IMR-90 (cell line): ENCODE measurements around the gene CASK. TPM values are rescaled to one million over a fixed set of nuclear protein-coding genes. Genes with fewer than 3 reads are reported as not detected.

Experiments
- ATAC-seq: fragments of 200-7000 bp; cut with Tn5 transposase; 2 replicates; pipeline ENCODE4 v1.9.1; 2020; ENCODE audit warnings: low read depth, mild to moderate bottlenecking, moderate library complexity
- BruUV-seq: library from RNA; stranded (reverse); fragments of 400-500 nt; replicated peaks from 2 replicates; lab custom pipeline; 2021; lab: Mats Ljungman, UMichigan
- CTCF ChIA-PET: fragments of 300-600 bp; formaldehyde crosslinking; extraction: SDS; loops from one replicate; lab custom pipeline; 2021; ENCODE audit warnings: antibody characterized with exemption; lab: Yijun Ruan, JAX
- POLR2A ChIA-PET: fragments of 300-600 bp; sonication (Branson Sonifier 250); formaldehyde crosslinking; loops from one replicate; lab custom pipeline; 2022; ENCODE audit warnings: antibody characterized with exemption; ENCODE audit not compliant: unreplicated experiment; lab: Charles Lee
- DNase-seq: peaks from one replicate; pipeline ENCODE4 v3.0.0; 2013
- H2AFZ ChIP-seq: replicated peaks from 2 replicates; pipeline ENCODE3; 2013; ENCODE audit warnings: low read length, mild to moderate bottlenecking; ENCODE audit not compliant: poor library complexity
- H2AK5ac ChIP-seq: 2 replicates; pipeline ENCODE4 v1.6.1; 2013; ENCODE audit warnings: low read depth, low read length, inconsistent platforms
- H2AK9ac ChIP-seq: replicated peaks from 2 replicates; pipeline ENCODE3; 2013; ENCODE audit warnings: mild to moderate bottlenecking, low read depth, low read length, moderate library complexity; ENCODE audit not compliant: poor library complexity
- H2BK120ac ChIP-seq: 2 replicates; pipeline ENCODE4 v1.6.1; 2013; ENCODE audit warnings: low read depth, low read length, inconsistent platforms
- H2BK15ac ChIP-seq: 3 replicates; pipeline ENCODE4 v1.6.1; 2013; ENCODE audit warnings: low read depth, low read length, inconsistent platforms
- H2BK20ac ChIP-seq: 2 replicates; pipeline ENCODE4 v1.6.1; 2013; ENCODE audit warnings: low read depth, mild to moderate bottlenecking, inconsistent platforms, low read length, moderate library complexity
- H2BK5ac ChIP-seq: 2 replicates; pipeline ENCODE4 v1.6.1; 2013; ENCODE audit warnings: mild to moderate bottlenecking, low read depth, low read length, inconsistent platforms; ENCODE audit not compliant: poor library complexity, severe bottlenecking
- H3K14ac ChIP-seq: replicated peaks from 2 replicates; pipeline ENCODE4 v1.6.1; 2013; ENCODE audit warnings: low read depth, low read length, inconsistent platforms
- H3K18ac ChIP-seq: 2 replicates; pipeline ENCODE4 v1.6.1; 2013; ENCODE audit warnings: low read depth, low read length, control low read depth
- H3K23ac ChIP-seq: 2 replicates; pipeline ENCODE4 v1.6.1; 2013; ENCODE audit warnings: low read depth, low read length, inconsistent platforms
- H3K27ac ChIP-seq: 2 replicates; pipeline ENCODE4 v1.5.1; 2013; ENCODE audit warnings: mild to moderate bottlenecking, control low read depth, low read length; ENCODE audit not compliant: insufficient read depth
- H3K27me3 ChIP-seq: 2 replicates; pipeline ENCODE4 v1.6.1; 2013; ENCODE audit warnings: low read length; ENCODE audit not compliant: control insufficient read depth, insufficient read depth
- H3K36me3 ChIP-seq: 2 replicates; pipeline ENCODE4 v1.6.1; 2013; ENCODE audit warnings: low read length, mixed read lengths; ENCODE audit not compliant: control insufficient read depth, insufficient read depth
- H3K4ac ChIP-seq: 2 replicates; pipeline ENCODE4 v1.6.1; 2013; ENCODE audit warnings: low read depth, low read length, inconsistent platforms
- H3K4me1 ChIP-seq: 2 replicates; pipeline ENCODE4 v1.6.1; 2013; ENCODE audit warnings: low read length, mixed read lengths; ENCODE audit not compliant: control insufficient read depth, insufficient read depth
- H3K4me2 ChIP-seq: 2 replicates; pipeline ENCODE4 v1.6.1; 2013; ENCODE audit warnings: low read depth, mild to moderate bottlenecking, control low read depth, low read length, moderate library complexity
- H3K4me3 ChIP-seq: 2 replicates; pipeline ENCODE4 v1.5.1; 2013; ENCODE audit warnings: low read depth, mild to moderate bottlenecking, control low read depth, low read length, moderate library complexity; ENCODE audit not compliant: insufficient read depth
- H3K56ac ChIP-seq: 2 replicates; pipeline ENCODE4 v1.6.1; 2013; ENCODE audit warnings: low read length, inconsistent platforms; ENCODE audit not compliant: insufficient read depth; ENCODE audit errors: extremely low read depth
- H3K79me1 ChIP-seq, 2 experiments: 2 replicates each; pipeline ENCODE4 v1.6.1; 2013; ENCODE audit warnings: low read length in 2 of 2, inconsistent platforms in 1 of 2, low read depth in 1 of 2
- H3K9ac ChIP-seq: 2 replicates; pipeline ENCODE4 v1.6.1; 2013; ENCODE audit warnings: low read depth, low read length, control low read depth
- H3K9me1 ChIP-seq: 2 replicates; pipeline ENCODE4 v1.6.1; 2013; ENCODE audit warnings: low read length, inconsistent platforms; ENCODE audit not compliant: insufficient read depth
- H3K9me3 ChIP-seq: 2 replicates; pipeline ENCODE4 v1.6.1; 2013; ENCODE audit warnings: low read length; ENCODE audit not compliant: control insufficient read depth, insufficient read depth
- H4K20me1 ChIP-seq: 2 replicates; pipeline ENCODE4 v1.6.1; 2013; ENCODE audit warnings: low read length, inconsistent platforms; ENCODE audit not compliant: insufficient read depth
- H4K5ac ChIP-seq: 2 replicates; pipeline ENCODE4 v1.6.1; 2013; ENCODE audit warnings: mild to moderate bottlenecking, low read depth, low read length, control low read depth
- H4K8ac ChIP-seq, 2 experiments: 2 replicates each; pipeline ENCODE4 v1.6.1; 2013; ENCODE audit warnings: low read depth in 2 of 2, low read length in 2 of 2, control low read depth in 1 of 2, inconsistent platforms in 1 of 2
- H4K91ac ChIP-seq: 2 replicates; pipeline ENCODE4 v1.6.1; 2013; ENCODE audit warnings: low read depth, low read length, inconsistent platforms; ENCODE audit not compliant: insufficient read depth
- BHLHE40 ChIP-seq: fragments of 150-350 bp; IDR thresholded peaks from 2 replicates; pipeline ENCODE4 v1.6.1; 2016; ENCODE audit warnings: mild to moderate bottlenecking, low read depth, low read length
- CEBPB ChIP-seq: IDR thresholded peaks from 2 replicates; pipeline ENCODE4 v1.6.1; 2012; ENCODE audit warnings: low read depth, low read length, improper control_type of control experiment
- CHD1 ChIP-seq: IDR thresholded peaks from 2 replicates; pipeline ENCODE4 v1.6.1; 2012; ENCODE audit warnings: low read depth, low read length, improper control_type of control experiment
- CTCF ChIP-seq: conservative IDR thresholded peaks from 2 replicates; pipeline ENCODE4 v1.5.1; 2012; ENCODE audit warnings: mild to moderate bottlenecking, low read depth, low read length, improper control_type of control experiment
- ELK1 ChIP-seq: fragments of 150-350 bp; IDR thresholded peaks from 2 replicates; pipeline ENCODE4 v1.6.1; 2016; ENCODE audit warnings: low read depth, mild to moderate bottlenecking, low read length, moderate library complexity, borderline replicate concordance
- FOS ChIP-seq: fragments of 150-350 bp; IDR thresholded peaks from 2 replicates; pipeline ENCODE4 v1.6.1; 2016; ENCODE audit warnings: low read depth, low read length
- MAFK ChIP-seq: IDR thresholded peaks from 2 replicates; pipeline ENCODE4 v1.6.1; 2012; ENCODE audit warnings: low read depth, low read length, improper control_type of control experiment
- MAZ ChIP-seq: IDR thresholded peaks from 2 replicates; pipeline ENCODE4 v1.6.1; 2012; ENCODE audit warnings: low read depth, mild to moderate bottlenecking, low read length, improper control_type of control experiment, moderate library complexity, borderline replicate concordance
- MXI1 ChIP-seq: IDR thresholded peaks from 2 replicates; pipeline ENCODE4 v1.6.1; 2012; ENCODE audit warnings: low read depth, mild to moderate bottlenecking, low read length, moderate library complexity, borderline replicate concordance
- NFE2L2 ChIP-seq: fragments of 150-350 bp; IDR thresholded peaks from 2 replicates; pipeline ENCODE4 v1.6.1; 2016; ENCODE audit warnings: low read depth, mild to moderate bottlenecking, low read length
- POLR2A ChIP-seq: IDR thresholded peaks from 2 replicates; pipeline ENCODE4 v1.6.1; 2012; ENCODE audit warnings: mild to moderate bottlenecking, low read depth, low read length
- RAD21 ChIP-seq: IDR thresholded peaks from 2 replicates; pipeline ENCODE4 v1.6.1; 2012; ENCODE audit warnings: low read length, improper control_type of control experiment
- RCOR1 ChIP-seq: IDR thresholded peaks from 2 replicates; pipeline ENCODE4 v1.6.1; 2012; ENCODE audit warnings: mild to moderate bottlenecking, low read length, improper control_type of control experiment; ENCODE audit not compliant: insufficient replicate concordance
- RFX5 ChIP-seq: IDR thresholded peaks from 2 replicates; pipeline ENCODE4 v1.8.0; 2012; ENCODE audit warnings: low read depth, mild to moderate bottlenecking, low read length, moderate library complexity
- SMC3 ChIP-seq: fragments of 150-350 bp; IDR thresholded peaks from 2 replicates; pipeline ENCODE4 v1.6.1; 2016; ENCODE audit warnings: low read depth, mild to moderate bottlenecking, antibody characterized with exemption, low read length, moderate library complexity
- USF2 ChIP-seq: fragments of 150-350 bp; IDR thresholded peaks from 2 replicates; pipeline ENCODE4 v1.6.1; 2017; ENCODE audit warnings: mild to moderate bottlenecking, antibody characterized with exemption, low read length, low read depth
- WGBS, 2 experiments: methylation state at CpG; one replicate each; pipeline versions ENCODE4 v1.1.5 to v1.1.7; 2013; ENCODE audit warnings: missing lambda C conversion rate in 2 of 2; ENCODE audit not compliant: insufficient read length in 1 of 2; ENCODE audit errors: extremely low coverage in 2 of 2; 5-methylcytosine and 5-hydroxymethylcytosine counted together
- dilution Hi-C: fragments of 300-500 bp; cut with HindIII; formaldehyde crosslinking; loops from one replicate; pipeline ENCODE4 v1.14.3; 2018; ENCODE audit warnings: low sequenced_read_pairs; ENCODE audit not compliant: unreplicated experiment
- in situ Hi-C: fragments of 300-500 bp; cut with MboI; formaldehyde crosslinking; loops from 3 replicates; pipeline ENCODE4 v1.14.3; 2019; ENCODE audit warnings: low sequenced_read_pairs, inconsistent platforms, mixed read lengths
- intact Hi-C: fragments of 100-400 bp; cut with micrococcal nuclease; formaldehyde crosslinking; loops from 2 replicates; pipeline ENCODE4 v1.10.0; 2022
- polyA plus RNA-seq, 3 experiments: library from polyadenylated mRNA; depleted of rRNA; stranded (reverse); fragments of >200 nt; gene quantifications; 2 replicates each; pipeline ENCODE4 v1.2.3, GENCODE V29; 2012; ENCODE audit warnings: low replicate concordance in 1 of 3
- total RNA-seq: library from RNA; depleted of rRNA; stranded (reverse); fragments of >200 nt; gene quantifications from 2 replicates; pipeline ENCODE4 v1.2.3, GENCODE V29; 2012

The CASK gene
- total and polyA plus RNA-seq, 2 of the 4 experiments (the other 2 are of a cell fraction): 9.4 to 17.7 TPM

GRCh38 chrX:41580423-41581064 lies 342.8 kb downstream of the CASK start:
- H2AK9ac ChIP-seq: no peak overlapping the region
- H4K8ac ChIP-seq: no peak overlapping the region
- H3K4me1 ChIP-seq: no peaks in the 10 kb centered on the region
- H2BK5ac ChIP-seq: no peak overlapping the region
- DNase-seq (no peak), ATAC-seq (no peak)
- in situ Hi-C loops: no loop called here
- H3K4ac ChIP-seq: no peak overlapping the region
- H3K36me3 ChIP-seq: no peaks in the 10 kb centered on the region
- H2AFZ ChIP-seq: no peak overlapping the region
- H3K14ac ChIP-seq: no peak overlapping the region
- no peak overlapping the region for H3K9ac ChIP-seq
- no peak overlapping the region for H2BK120ac ChIP-seq
- ChIA-PET CTCF (no interaction called here), POLR2A (no interaction called here)
- no peaks in the 10 kb centered on the region for H3K79me1 ChIP-seq
- H4K20me1 ChIP-seq: no peaks in the 10 kb centered on the region
- H3K56ac ChIP-seq: no peak overlapping the region
- H3K23ac ChIP-seq: no peak overlapping the region
- no peak overlapping the region for H3K4me3 ChIP-seq
- BruUV-seq: no TSS peak
- no peak overlapping the region for H2AK5ac ChIP-seq
- no peaks in the 10 kb centered on the region for H3K9me3 ChIP-seq
- H4K91ac ChIP-seq: no peak overlapping the region
- H3K18ac ChIP-seq: no peak overlapping the region
- intact Hi-C loops: loop anchor here (1.0 kb wide), 1 partner anchor 10 kb away; no protein-coding TSS in a partner anchor
- no peaks in the 10 kb centered on the region for H3K9me1 ChIP-seq
- no CpG with 5 or more reads among the region's 6 CpGs for WGBS, 2 experiments
- H3K4me2 ChIP-seq: no peak overlapping the region
- dilution Hi-C loops: no loop called here
- H3K27ac ChIP-seq: no peak overlapping the region
- H2BK20ac ChIP-seq: no peak overlapping the region
- no peak overlapping the region for H2BK15ac ChIP-seq
- TF ChIP-seq CHD1 (no peak), FOS (no peak), POLR2A (no peak), ELK1 (no peak), MXI1 (no peak), BHLHE40 (no peak), MAZ (no peak), RCOR1 (no peak), CEBPB (no peak), CTCF (no peak), RFX5 (no peak), RAD21 (no peak), USF2 (no peak), MAFK (no peak), SMC3 (no peak), NFE2L2 (no peak)
- no peak overlapping the region for H4K5ac ChIP-seq
- H3K27me3 ChIP-seq: peaks cover 3% of the 10 kb centered on the region; the same call in 1 of the 2 replicates
